K562 (cell line): ENCODE data around the gene SETD1B. TPM values are rescaled to one million over a fixed set of nuclear protein-coding genes. Genes with fewer than 3 reads are reported as not detected.
"Not testable (repeated sequence)": the region's sequence is repeated elsewhere in the genome, so short reads cannot be mapped to it uniquely, and the experiment has no call there.

Experiments
- ATAC-seq: fragments of 200-7000 bp; cut with Tn5 transposase; 3 replicates; pipeline ENCODE4 v1.9.1; 2020; ENCODE audit warnings: moderate library complexity
- BruUV-seq: library from RNA; stranded (reverse); fragments of 400-500 nt; replicated peaks from 2 replicates; lab custom pipeline; 2021; lab: Mats Ljungman, UMichigan
- CTCF ChIA-PET: fragments of 300-600 bp; formaldehyde crosslinking; extraction: SDS; loops from one replicate; lab custom pipeline; 2021; ENCODE audit warnings: low intra/inter-chr PET ratio; lab: Yijun Ruan, JAX
- POLR2A ChIA-PET: fragments of 300-600, 350-650 bp; sonication (Branson Sonifier 250); formaldehyde crosslinking; extraction: SDS; loops from one replicate; lab custom pipeline; 2021; ENCODE audit warnings: antibody characterized with exemption, inconsistent platforms; lab: Yijun Ruan, JAX
- DNase-seq, 4 experiments: peaks; one replicate each; pipeline versions ENCODE4 v3.0.0 to v3.0.0-alpha.2; 2011 to 2018; ENCODE audit warnings: low spot score in 3 of 4, mixed read lengths in 3 of 4; ENCODE audit errors: extremely low read depth in 1 of 4
- FAIRE-seq: peaks from 2 replicates; lab custom pipeline; 2011; peaks lifted over from hg19 to GRCh38; lab: Jason Lieb, UNC
- H2AFZ ChIP-seq: 2 replicates; pipeline ENCODE4 v1.6.0; 2011; ENCODE audit warnings: low read depth, low read length, control low read depth, inconsistent platforms
- H3K27ac ChIP-seq: fragments of 200-600 bp; 3 replicates; pipeline ENCODE4 v1.8.0; 2011; ENCODE audit warnings: low read depth, mild to moderate bottlenecking, control low read depth, inconsistent platforms, low read length, moderate library complexity, mixed read lengths; ENCODE audit errors: extremely low read depth
- H3K27me3 ChIP-seq, 2 experiments: fragments of 300-600 bp in 1 of 2; 2 replicates in 1 of 2; 3 replicates in 1 of 2; pipeline versions ENCODE4 v1.6.0 to v1.8.0; 2011; ENCODE audit warnings: inconsistent platforms in 2 of 2, low read length in 2 of 2, mild to moderate bottlenecking in 1 of 2, mixed read lengths in 1 of 2, moderate library complexity in 1 of 2; ENCODE audit not compliant: control insufficient read depth in 2 of 2, insufficient read depth in 2 of 2
- H3K36me3 ChIP-seq: fragments of 300-600 bp; 3 replicates; pipeline ENCODE4 v1.8.0; 2011; ENCODE audit warnings: mild to moderate bottlenecking, low read length, inconsistent platforms; ENCODE audit not compliant: control insufficient read depth, insufficient read depth
- H3K4me1 ChIP-seq, 2 experiments: fragments of 200-600 bp in 1 of 2; replicated peaks in 1 of 2; 2 replicates in 1 of 2; 3 replicates in 1 of 2; pipeline versions ENCODE4 v1.5.1 to v1.8.0; 2011; ENCODE audit warnings: inconsistent platforms in 2 of 2, low read length in 2 of 2, mild to moderate bottlenecking in 1 of 2, mixed read lengths in 1 of 2, moderate library complexity in 1 of 2; ENCODE audit not compliant: control insufficient read depth in 2 of 2, insufficient read depth in 2 of 2
- H3K4me2 ChIP-seq: 2 replicates; pipeline ENCODE4 v1.6.1; 2011; ENCODE audit warnings: low read length, control low read depth, inconsistent platforms, mixed read lengths; ENCODE audit not compliant: insufficient read depth
- H3K4me3 ChIP-seq: fragments of 200-600 bp; sonication (generic), shearing (Covaris generic); 2 replicates; pipeline ENCODE4 v1.5.1; 2016; ENCODE audit warnings: control low read depth, inconsistent platforms
- H3K79me2 ChIP-seq: fragments of 200-600 bp; 3 replicates; pipeline ENCODE4 v1.8.0; 2011; ENCODE audit warnings: low read length, inconsistent platforms; ENCODE audit not compliant: control insufficient read depth, insufficient read depth
- H3K9ac ChIP-seq, 2 experiments: 2 replicates each; pipeline versions ENCODE4 v1.6.0 to v1.6.1; 2011; ENCODE audit warnings: low read depth in 2 of 2, low read length in 2 of 2, control low read depth in 1 of 2, inconsistent platforms in 1 of 2, mild to moderate bottlenecking in 1 of 2, mixed read lengths in 1 of 2; ENCODE audit not compliant: insufficient read depth in 1 of 2
- H3K9me1 ChIP-seq: one replicate; pipeline ENCODE4 v1.6.0; 2011; ENCODE audit warnings: inconsistent platforms, mild to moderate bottlenecking, low read length, moderate library complexity; ENCODE audit not compliant: control insufficient read depth, insufficient read depth
- H3K9me3 ChIP-seq: replicated peaks from 2 replicates; pipeline ENCODE4 v1.5.1; 2011; ENCODE audit warnings: low read depth, low read length, inconsistent platforms; ENCODE audit not compliant: control insufficient read depth, insufficient read depth
- H4K20me1 ChIP-seq: replicated peaks from 2 replicates; pipeline ENCODE4 v1.6.1; 2011; ENCODE audit warnings: low read length, inconsistent platforms, mixed read lengths; ENCODE audit not compliant: control insufficient read depth, insufficient read depth
- CBFA2T3 ChIP-seq: fragments of 450-650 bp; IDR thresholded peaks from 2 replicates; pipeline ENCODE4 v1.6.1; 2017
- DPF2 ChIP-seq: fragments of 450-650 bp; IDR thresholded peaks from 2 replicates; pipeline ENCODE4 v1.6.1; 2016
- EP300 ChIP-seq: IDR thresholded peaks from 2 replicates; pipeline ENCODE4 v1.6.1; 2012; ENCODE audit warnings: low read length, improper control_type of control experiment
- ESRRA ChIP-seq: fragments of 450-650 bp; IDR thresholded peaks from 2 replicates; pipeline ENCODE4 v1.6.1; 2014; ENCODE audit warnings: low read depth, mild to moderate bottlenecking, moderate library complexity, borderline replicate concordance
- FOS ChIP-seq: IDR thresholded peaks from 3 replicates; pipeline ENCODE4 v1.6.1; 2011; ENCODE audit not compliant: insufficient read length; ENCODE audit errors: extremely low read depth
- HLTF ChIP-seq: fragments of 450-650 bp; IDR thresholded peaks from 2 replicates; pipeline ENCODE4 v1.6.1; 2016
- KLF16 ChIP-seq: IDR thresholded peaks from 2 replicates; pipeline ENCODE4 v1.6.1; 2016; ENCODE audit warnings: antibody characterized with exemption
- NEUROD1 ChIP-seq: fragments of 150-350 bp; IDR thresholded peaks from 2 replicates; pipeline ENCODE4 v1.6.1; 2014; ENCODE audit warnings: borderline replicate concordance, low read length, low read depth; ENCODE audit not compliant: partially characterized antibody
- NFIC ChIP-seq: fragments of 450-650 bp; IDR thresholded peaks from 2 replicates; pipeline ENCODE4 v1.6.1; 2017; ENCODE audit warnings: mild to moderate bottlenecking, inconsistent platforms
- POLR2AphosphoS5 ChIP-seq: IDR thresholded peaks from 2 replicates; pipeline ENCODE4 v1.6.1; 2011; ENCODE audit warnings: mild to moderate bottlenecking, low read depth, low read length, moderate library complexity; ENCODE audit not compliant: control insufficient read depth, insufficient read depth
- SMARCE1 ChIP-seq: fragments of 450-650 bp; IDR thresholded peaks from 2 replicates; pipeline ENCODE4 v1.7.1; 2016; ENCODE audit warnings: mild to moderate bottlenecking
- SNRNP70 ChIP-seq: fragments of 200-400 bp; formaldehyde crosslinking; optimal IDR thresholded peaks from 2 replicates; pipeline ENCODE3; 2017; ENCODE audit warnings: low read depth, low read length
- SRSF3 ChIP-seq: fragments of 200-400 bp; formaldehyde crosslinking; IDR thresholded peaks from 2 replicates; pipeline ENCODE4 v1.6.1; 2016; ENCODE audit warnings: mild to moderate bottlenecking, low read length, moderate library complexity; ENCODE audit not compliant: insufficient read depth
- TAL1 ChIP-seq: fragments of 450-650 bp; IDR thresholded peaks from 2 replicates; pipeline ENCODE4 v1.6.1; 2016; ENCODE audit warnings: mild to moderate bottlenecking
- TEAD4 ChIP-seq, 2 experiments: sonication (generic) in 1 of 2; formaldehyde crosslinking in 1 of 2; IDR thresholded peaks; 2 replicates each; pipeline versions ENCODE4 v1.6.1 to v1.8.0; 2012 to 2022; ENCODE audit warnings: borderline replicate concordance in 1 of 2, inconsistent platforms in 1 of 2, low read length in 1 of 2, mild to moderate bottlenecking in 1 of 2, missing genetic modification reagents in 1 of 2
- TFAM ChIP-seq: fragments of 250-450 bp; sonication (Bioruptor Pico); conservative IDR thresholded peaks from 2 replicates; pipeline ENCODE4 v1.5.0; 2021; ENCODE audit warnings: mild to moderate bottlenecking, moderate library complexity
- ZNF121 ChIP-seq: sonication (generic); formaldehyde crosslinking; conservative IDR thresholded peaks from 2 replicates; pipeline ENCODE4 v1.8.0; 2022; ENCODE audit warnings: missing genetic modification reagents
- WGBS: fragments of 100-300 bp; shearing (Covaris generic); methylation state at CpG from one replicate; pipeline ENCODE4 v1.1.6; 2016; ENCODE audit warnings: low coverage, mixed read lengths; ENCODE audit not compliant: insufficient coverage; ENCODE audit errors: missing lambda C conversion rate; 5-methylcytosine and 5-hydroxymethylcytosine counted together
- in situ Hi-C: fragments of 300-500 bp; cut with MboI; formaldehyde crosslinking; loops from 4 replicates; pipeline ENCODE4 v1.15.0; 2018; ENCODE audit warnings: inconsistent platforms, mixed read lengths
- intact Hi-C: fragments of 100-400 bp; cut with micrococcal nuclease; formaldehyde crosslinking; loops from 2 replicates; pipeline ENCODE4 v1.14.2; 2022
- polyA plus RNA-seq, 8 experiments: library from polyadenylated mRNA; depleted of rRNA in 4 of 8; stranded (reverse) in 5 of 8; unstranded in 3 of 8; fragments of >200 nt; fragmentation: Nextera tagmentation in 2 of 8; fragmentation: Illumina TruSeq in 1 of 8; extraction: Ambion mirVana in 2 of 8; extraction: Trizol in 1 of 8; gene quantifications; 2 replicates each; pipeline versions ENCODE4 v1.2.1 to v1.2.3, GENCODE V29; 2011 to 2014; ENCODE audit warnings: inconsistent platforms in 1 of 8, missing spikeins in 1 of 8
- total RNA-seq, 7 experiments: library from RNA; depleted of rRNA in 6 of 7; stranded (reverse); fragments of >200 nt in 6 of 7; fragmentation: Illumina TruSeq in 2 of 7; extraction: Trizol in 2 of 7; gene quantifications; 2 replicates each; pipeline versions ENCODE4 v1.2.1 to v1.2.3, GENCODE V29; 2011 to 2021; ENCODE audit warnings: low replicate concordance in 1 of 7

SETD1B gene
- total and polyA plus RNA-seq, 9 of the 15 experiments (the other 6 are each of a cell fraction or from before 2014, with no cell fraction given), result 0.48 to 26.6 (median 2.3) TPM

- ATAC-seq, H3K36me3 ChIP-seq, H2AFZ ChIP-seq, H3K4me2 ChIP-seq, H3K79me2 ChIP-seq, H3K27me3 ChIP-seq, H3K9ac ChIP-seq, FAIRE-seq, H3K4me3 ChIP-seq, in situ Hi-C loops, H3K9me1 ChIP-seq, H3K27ac ChIP-seq, H3K9me3 ChIP-seq, intact Hi-C loops, H4K20me1 ChIP-seq, DNase-seq, CTCF ChIA-PET, BruUV-seq: not testable (repeated sequence)
- POLR2A ChIA-PET, result interaction anchor here (2.1 kb wide), 1 partner anchor 8 kb away, joined by 9 read pairs; no protein-coding TSS in a partner anchor
- H3K4me1 ChIP-seq, result peaks cover 5 to 11% of the 10 kb centered on the region in 2 experiments
- peak; percentile 69 for TF ChIP-seq ZNF121
- WGBS, result 61% methylated on average over 7 of the region's 8 CpGs
Observed at GRCh38 chr12:121869229-121869628, 65.4 kb downstream of the SETD1B start.

- peak overlapping the region; percentile 45; the same call in 1 of the 2 replicates for H2AFZ ChIP-seq
- intact Hi-C loops (no loop called here), in situ Hi-C loops (no loop called here)
- ATAC-seq, result peak; percentile 65
- ChIA-PET POLR2A (interaction anchor here (0.6 to 2.1 kb wide), 4 partner anchors 10 to 221 kb away, joined by 3 to 9 read pairs (median 3); no protein-coding TSS in a partner anchor), CTCF (no interaction called here)
- peak; percentile 44 to 58 (median 48) for DNase-seq
- FAIRE-seq, result no peak
- peaks cover 5 to 11% of the 10 kb centered on the region in 2 experiments for H3K4me1 ChIP-seq
- no peak overlapping the region for H3K4me3 ChIP-seq
- H3K36me3 ChIP-seq, result no peaks in the 10 kb centered on the region
- no peaks in the 10 kb centered on the region for H4K20me1 ChIP-seq
- no peak overlapping the region for H3K27ac ChIP-seq
- BruUV-seq, result no TSS peak
- H3K4me2 ChIP-seq, result no peak overlapping the region
- H3K27me3 ChIP-seq, result no peaks in the 10 kb centered on the region
- H3K79me2 ChIP-seq, result no peaks in the 10 kb centered on the region
- H3K9me1 ChIP-seq, result no peaks in the 10 kb centered on the region
- WGBS, result 21% methylated on average over 3 of the region's 3 CpGs
- H3K9ac ChIP-seq, result peak overlapping the region in 1 of 2 experiments; percentile 23; a peak in 1 of 4 replicates
- H3K9me3 ChIP-seq, result no peaks in the 10 kb centered on the region
- 0 out of 2 replicates have a peak, but pooled peaks have one; percentile 21 for TF ChIP-seq ESRRA
- TF ChIP-seq HLTF, result no peak
- TF ChIP-seq FOS, result no peak
- 0 out of 2 replicates have a peak, but pooled peaks have one; percentile 23 for TF ChIP-seq KLF16
- TF ChIP-seq SNRNP70, result no peak
- peak; percentile 14; the same call in 1 of the 2 replicates for TF ChIP-seq NFIC
- TF ChIP-seq TAL1, result peak; percentile 75
- 0 out of 2 replicates have a peak, but pooled peaks have one; percentile 25 for TF ChIP-seq POLR2AphosphoS5
- TF ChIP-seq SMARCE1, result peak; percentile 24; the same call in 1 of the 2 replicates
- TF ChIP-seq TEAD4 (IDR thresholded peaks at IDR 0.05; ENCODE audit: low read length), result peak; percentile 77
- TF ChIP-seq TEAD4 (CRISPR knock-in tag; IDR thresholded peaks at IDR 0.05; ENCODE audit: borderline replicate concordance), result no peak
- TF ChIP-seq EP300, result 0 out of 2 replicates have a peak, but pooled peaks have one; percentile 28
- no peak for TF ChIP-seq NEUROD1
- TF ChIP-seq SRSF3, result no peak
- peak; percentile 87 for TF ChIP-seq CBFA2T3
- no peak for TF ChIP-seq TFAM (CRISPR knock-in tag)
- TF ChIP-seq DPF2, result 0 out of 2 replicates have a peak, but pooled peaks have one; percentile 28
Observed at GRCh38 chr12:121871467-121871866, 67.7 kb downstream of the SETD1B start.
